Endothelial cell of umbilical vein (primary cell): ENCODE data around the gene RGP1.

ENCODE experiments used
- POLR2A ChIP-seq: IDR thresholded peaks from 2 replicates; pipeline ENCODE4 v1.6.1; 2012; ENCODE audit warnings: low read depth, mild to moderate bottlenecking, control low read depth, low read length
- TF ChIP-seq, protein P1 (sequence below), 2 donors: IDR thresholded peaks; 1 replicate in 1 of 2; 2 replicates in 1 of 2; pipeline ENCODE4 v1.5.1; 2011; ENCODE audit warnings: low read length in 2 of 2, mild to moderate bottlenecking in 2 of 2, moderate library complexity in 2 of 2, control low read depth in 1 of 2, inconsistent platforms in 1 of 2, low read depth in 1 of 2; ENCODE audit not compliant: insufficient read depth in 1 of 2; ENCODE audit errors: extremely low read depth in 1 of 2

DNA sequence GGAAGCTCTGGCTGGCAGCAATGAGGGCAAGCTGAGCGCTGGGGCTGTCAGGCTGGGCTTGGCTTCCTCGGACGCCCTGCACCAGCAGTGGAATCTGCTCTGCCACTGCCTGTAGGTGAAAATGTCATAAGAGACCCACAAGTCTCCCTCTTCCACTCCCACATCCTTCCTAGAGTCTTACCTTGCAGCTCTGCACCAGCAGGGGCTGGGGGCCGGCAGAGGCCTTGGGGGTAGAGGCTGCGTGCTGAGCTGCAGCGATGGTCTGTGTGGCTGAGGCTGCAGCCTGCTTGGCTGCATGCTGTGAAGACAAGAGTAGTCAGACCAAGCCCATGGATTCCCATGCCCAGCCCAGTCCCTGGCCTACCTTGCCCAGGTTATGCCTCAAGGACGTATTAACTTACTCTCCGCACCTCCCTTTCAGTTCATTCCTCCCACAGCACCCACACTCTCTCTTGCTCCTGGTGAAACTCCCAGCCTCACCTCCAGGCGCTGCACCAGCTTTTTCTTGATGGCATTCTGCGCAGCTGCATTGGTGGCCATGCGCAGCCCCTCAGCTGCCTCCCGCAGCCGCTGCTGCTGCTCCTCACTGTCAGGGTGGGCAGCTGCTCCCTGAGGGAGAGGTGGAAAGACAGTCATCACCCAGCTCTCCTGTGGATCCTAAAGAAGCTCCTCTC is 34.4 kb upstream of the RGP1 start:
- no peak for TF ChIP-seq POLR2A
- TF ChIP-seq, protein P1, sequence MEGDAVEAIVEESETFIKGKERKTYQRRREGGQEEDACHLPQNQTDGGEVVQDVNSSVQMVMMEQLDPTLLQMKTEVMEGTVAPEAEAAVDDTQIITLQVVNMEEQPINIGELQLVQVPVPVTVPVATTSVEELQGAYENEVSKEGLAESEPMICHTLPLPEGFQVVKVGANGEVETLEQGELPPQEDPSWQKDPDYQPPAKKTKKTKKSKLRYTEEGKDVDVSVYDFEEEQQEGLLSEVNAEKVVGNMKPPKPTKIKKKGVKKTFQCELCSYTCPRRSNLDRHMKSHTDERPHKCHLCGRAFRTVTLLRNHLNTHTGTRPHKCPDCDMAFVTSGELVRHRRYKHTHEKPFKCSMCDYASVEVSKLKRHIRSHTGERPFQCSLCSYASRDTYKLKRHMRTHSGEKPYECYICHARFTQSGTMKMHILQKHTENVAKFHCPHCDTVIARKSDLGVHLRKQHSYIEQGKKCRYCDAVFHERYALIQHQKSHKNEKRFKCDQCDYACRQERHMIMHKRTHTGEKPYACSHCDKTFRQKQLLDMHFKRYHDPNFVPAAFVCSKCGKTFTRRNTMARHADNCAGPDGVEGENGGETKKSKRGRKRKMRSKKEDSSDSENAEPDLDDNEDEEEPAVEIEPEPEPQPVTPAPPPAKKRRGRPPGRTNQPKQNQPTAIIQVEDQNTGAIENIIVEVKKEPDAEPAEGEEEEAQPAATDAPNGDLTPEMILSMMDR (IDR thresholded peaks at IDR 0.05; ENCODE audit: extremely low read depth in 1 of 2, insufficient read depth in 1 of 2, low read depth in 1 of 2, low read length in 2 of 2): no peak
